ENCODE results near the gene PARN.

DNA sequence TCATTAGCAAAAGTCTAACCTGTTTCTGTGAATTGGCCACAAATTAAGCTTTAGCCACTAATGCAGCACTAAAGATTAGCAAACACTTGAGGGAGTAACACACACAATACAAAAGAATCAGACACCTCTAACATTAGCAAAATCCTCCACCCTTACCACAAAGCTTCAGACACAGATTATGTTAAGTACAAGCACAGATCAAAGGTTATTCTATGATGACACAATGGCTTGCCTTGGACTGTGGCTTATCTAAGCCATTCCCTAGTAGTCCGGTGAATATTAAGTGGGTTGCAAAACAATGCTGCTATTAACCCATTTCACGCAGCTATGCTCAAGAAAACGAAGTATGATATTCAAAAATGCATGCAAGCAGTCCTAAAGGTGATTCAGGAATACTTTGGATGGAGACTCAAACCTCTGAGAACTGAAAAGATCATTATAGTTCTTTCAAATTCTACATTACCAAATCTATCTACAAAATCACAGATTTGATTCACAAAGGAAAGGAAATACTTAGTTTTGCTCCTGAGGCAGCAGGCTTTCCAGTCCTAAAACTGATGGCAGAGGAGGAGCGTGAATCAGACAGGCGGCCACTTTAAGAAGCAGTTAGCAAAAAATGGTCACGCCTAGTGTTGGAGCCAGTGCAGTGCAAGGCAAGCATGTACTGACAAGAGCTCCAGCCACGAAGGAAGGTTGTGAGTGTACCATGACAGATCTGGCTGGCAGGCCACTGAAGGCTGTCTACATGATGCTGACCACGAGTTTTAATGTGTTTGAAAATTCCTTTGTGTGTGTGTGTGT, 67.2 kb downstream of the PARN start:
- TF ChIP-seq, protein P1, sequence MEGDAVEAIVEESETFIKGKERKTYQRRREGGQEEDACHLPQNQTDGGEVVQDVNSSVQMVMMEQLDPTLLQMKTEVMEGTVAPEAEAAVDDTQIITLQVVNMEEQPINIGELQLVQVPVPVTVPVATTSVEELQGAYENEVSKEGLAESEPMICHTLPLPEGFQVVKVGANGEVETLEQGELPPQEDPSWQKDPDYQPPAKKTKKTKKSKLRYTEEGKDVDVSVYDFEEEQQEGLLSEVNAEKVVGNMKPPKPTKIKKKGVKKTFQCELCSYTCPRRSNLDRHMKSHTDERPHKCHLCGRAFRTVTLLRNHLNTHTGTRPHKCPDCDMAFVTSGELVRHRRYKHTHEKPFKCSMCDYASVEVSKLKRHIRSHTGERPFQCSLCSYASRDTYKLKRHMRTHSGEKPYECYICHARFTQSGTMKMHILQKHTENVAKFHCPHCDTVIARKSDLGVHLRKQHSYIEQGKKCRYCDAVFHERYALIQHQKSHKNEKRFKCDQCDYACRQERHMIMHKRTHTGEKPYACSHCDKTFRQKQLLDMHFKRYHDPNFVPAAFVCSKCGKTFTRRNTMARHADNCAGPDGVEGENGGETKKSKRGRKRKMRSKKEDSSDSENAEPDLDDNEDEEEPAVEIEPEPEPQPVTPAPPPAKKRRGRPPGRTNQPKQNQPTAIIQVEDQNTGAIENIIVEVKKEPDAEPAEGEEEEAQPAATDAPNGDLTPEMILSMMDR (IDR thresholded peaks at IDR 0.05; ENCODE audit: low read depth, low read length), result no peak
- no peak for TF ChIP-seq POLR2A (IDR thresholded peaks at IDR 0.05; ENCODE audit: extremely low read depth, insufficient read length)
- TF ChIP-seq, protein P2, sequence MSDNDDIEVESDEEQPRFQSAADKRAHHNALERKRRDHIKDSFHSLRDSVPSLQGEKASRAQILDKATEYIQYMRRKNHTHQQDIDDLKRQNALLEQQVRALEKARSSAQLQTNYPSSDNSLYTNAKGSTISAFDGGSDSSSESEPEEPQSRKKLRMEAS (IDR thresholded peaks at IDR 0.05; ENCODE audit: low read depth, low read length), result no peak
- no peak for TF ChIP-seq MYC (IDR thresholded peaks at IDR 0.05; ENCODE audit: low read depth, low read length)
